GM12878 (cell line): Measurements from ENCODE around the gene TRIAP1. TPM values are rescaled to one million over a fixed set of nuclear protein-coding genes. Genes with fewer than 3 reads are reported as not detected.
A peak's percentile ranks its signal among the peaks of the same experiment; 100 is the strongest.

Source experiments
- ATAC-seq: fragments of 200-7000 bp; cut with Tn5 transposase; 3 replicates; pipeline ENCODE4 v1.9.1; 2020; ENCODE audit warnings: mild to moderate bottlenecking, moderate library complexity
- BruUV-seq: library from RNA; stranded (reverse); fragments of 400-500 nt; replicated peaks from 2 replicates; lab custom pipeline; 2021; lab: Mats Ljungman, UMichigan
- CTCF ChIA-PET: fragments of 300-600 bp; sonication (Branson Sonifier 250); formaldehyde crosslinking; extraction: SDS; loops from one replicate; lab custom pipeline; 2021; ENCODE audit warnings: inconsistent platforms; lab: Yijun Ruan, JAX
- POLR2A ChIA-PET: fragments of 350-600 bp; formaldehyde crosslinking; extraction: SDS; loops from one replicate; lab custom pipeline; 2021; ENCODE audit warnings: inconsistent platforms; lab: Charles Lee
- RAD21 ChIA-PET: fragments of 300-600 bp; sonication (Branson Sonifier 250); formaldehyde crosslinking; loops from one replicate; lab custom pipeline; 2023; ENCODE audit warnings: antibody characterized with exemption; ENCODE audit not compliant: unreplicated experiment; lab: Charles Lee
- SMC1A ChIA-PET: fragments of 300-600 bp; sonication (Branson Sonifier 250); formaldehyde crosslinking; loops from one replicate; lab custom pipeline; 2023; ENCODE audit not compliant: unreplicated experiment, uncharacterized antibody; lab: Charles Lee
- DNase-seq: peaks from one replicate; pipeline ENCODE4 v3.0.0-alpha.2; 2011; ENCODE audit warnings: low read depth, low spot score
- FAIRE-seq: peaks from 3 replicates; lab custom pipeline; 2011; peaks lifted over from hg19 to GRCh38; lab: Jason Lieb, UNC
- H2AFZ ChIP-seq: 2 replicates; pipeline ENCODE4 v1.6.0; 2011; ENCODE audit warnings: low read depth, low read length, control low read depth; ENCODE audit not compliant: control insufficient read depth
- H3K27ac ChIP-seq: 2 replicates; pipeline ENCODE4 v1.5.1; 2011; ENCODE audit warnings: control low read depth; ENCODE audit not compliant: control insufficient read depth, insufficient read depth
- H3K27me3 ChIP-seq, 2 experiments: replicated peaks in 1 of 2; 2 replicates each; pipeline versions ENCODE4 v1.6.0 to v1.6.1; 2011; ENCODE audit warnings: low read length in 1 of 2; ENCODE audit not compliant: control insufficient read depth in 2 of 2, insufficient read depth in 2 of 2
- H3K36me3 ChIP-seq, 2 experiments: 2 replicates each; pipeline ENCODE4 v1.5.1; 2011; ENCODE audit warnings: low read length in 1 of 2; ENCODE audit not compliant: control insufficient read depth in 2 of 2, insufficient read depth in 2 of 2
- H3K4me1 ChIP-seq: 2 replicates; pipeline ENCODE4 v1.6.1; 2011; ENCODE audit warnings: mild to moderate bottlenecking, low read length, moderate library complexity, mixed read lengths; ENCODE audit not compliant: control insufficient read depth, insufficient read depth
- H3K4me2 ChIP-seq: 2 replicates; pipeline ENCODE4 v1.6.0; 2011; ENCODE audit warnings: control low read depth; ENCODE audit not compliant: control insufficient read depth, insufficient read depth
- H3K4me3 ChIP-seq: fragments of 200-600 bp; sonication (generic); 2 replicates; pipeline ENCODE4 v1.5.1; 2016
- H3K79me2 ChIP-seq: 2 replicates; pipeline ENCODE4 v1.6.0; 2011; ENCODE audit warnings: low read length; ENCODE audit not compliant: control insufficient read depth, insufficient read depth
- H3K9ac ChIP-seq: 2 replicates; pipeline ENCODE4 v1.8.0; 2011; ENCODE audit warnings: low read length, control low read depth, mixed read lengths; ENCODE audit not compliant: control insufficient read depth, insufficient read depth
- H3K9me3 ChIP-seq: replicated peaks from 3 replicates; pipeline ENCODE4 v1.5.1; 2011; ENCODE audit warnings: mild to moderate bottlenecking, low read length; ENCODE audit not compliant: control insufficient read depth, insufficient read depth
- H4K20me1 ChIP-seq: 2 replicates; pipeline ENCODE4 v1.6.0; 2011; ENCODE audit not compliant: control insufficient read depth, insufficient read depth
- BCL11A ChIP-seq: IDR thresholded peaks from 2 replicates; pipeline ENCODE4 v1.6.1; 2011; ENCODE audit warnings: low read depth, low read length
- DPF2 ChIP-seq: fragments of 450-650 bp; IDR thresholded peaks from 2 replicates; pipeline ENCODE4 v1.6.1; 2017; ENCODE audit warnings: mild to moderate bottlenecking
- HDAC2 ChIP-seq: fragments of 200-600 bp; sonication (generic); IDR thresholded peaks from 2 replicates; pipeline ENCODE4 v1.6.1; 2017
- JUNB ChIP-seq: IDR thresholded peaks from 2 replicates; pipeline ENCODE4 v1.6.1; 2016; ENCODE audit warnings: antibody characterized with exemption, mild to moderate bottlenecking
- JUND ChIP-seq: IDR thresholded peaks from 2 replicates; pipeline ENCODE4 v1.6.1; 2012; ENCODE audit warnings: low read depth, mild to moderate bottlenecking, low read length, improper control_type of control experiment, moderate library complexity
- SIX5 ChIP-seq: IDR thresholded peaks from 2 replicates; pipeline ENCODE4 v1.6.1; 2011; ENCODE audit warnings: mild to moderate bottlenecking, low read depth, low read length, moderate library complexity; ENCODE audit not compliant: severe bottlenecking
- WRNIP1 ChIP-seq: IDR thresholded peaks from 2 replicates; pipeline ENCODE4 v1.6.1; 2011; ENCODE audit warnings: low read depth, low read length, improper control_type of control experiment, borderline replicate concordance
- WGBS: methylation state at CpG from one replicate; pipeline ENCODE4 v1.1.6; 2016; ENCODE audit warnings: low lambda C conversion rate; ENCODE audit not compliant: insufficient replicate concordance, insufficient coverage; ENCODE audit errors: missing lambda C conversion rate; 5-methylcytosine and 5-hydroxymethylcytosine counted together
- in situ Hi-C: fragments of 300-500 bp; cut with MboI; formaldehyde crosslinking; loops from 9 replicates; pipeline ENCODE4 v1.14.3; 2018; ENCODE audit warnings: mixed read lengths
- intact Hi-C: fragments of 100-400 bp; cut with micrococcal nuclease; formaldehyde crosslinking; loops from one replicate; pipeline ENCODE4 v1.14.2; 2022; ENCODE audit not compliant: unreplicated experiment
- polyA plus RNA-seq, 11 experiments: library from polyadenylated mRNA; depleted of rRNA in 4 of 11; unstranded in 6 of 11; stranded (reverse) in 5 of 11; fragments of >200 nt; fragmentation: Nextera tagmentation in 4 of 11; fragmentation: Illumina TruSeq in 1 of 11; extraction: Ambion mirVana in 4 of 11; extraction: Trizol in 1 of 11; gene quantifications; 1 replicate in 1 of 11; 2 replicates in 10 of 11; pipeline versions ENCODE4 v1.2.1 to v1.2.3, GENCODE V29; 2011 to 2016; ENCODE audit warnings: inconsistent platforms in 2 of 11, missing spikeins in 2 of 11, low read depth in 1 of 11
- total RNA-seq, 4 experiments: library from RNA; depleted of rRNA in 3 of 4; stranded (reverse); fragments of >200 nt in 3 of 4; fragmentation: Illumina TruSeq in 1 of 4; extraction: Trizol in 1 of 4; gene quantifications; 2 replicates each; pipeline versions ENCODE4 v1.2.1 to v1.2.3, GENCODE V29; 2013 to 2021
- TF ChIP-seq, protein P1 (sequence below): IDR thresholded peaks from 2 replicates; pipeline ENCODE4 v1.6.1; 2012; ENCODE audit warnings: mild to moderate bottlenecking, low read depth, low read length
- TF ChIP-seq, protein P2 (sequence below), 3 experiments: IDR thresholded peaks in 2 of 3; conservative IDR thresholded peaks in 1 of 3; 2 replicates each; pipeline ENCODE4 v1.5.1; 2011; ENCODE audit warnings: low read depth in 3 of 3, low read length in 3 of 3, mild to moderate bottlenecking in 3 of 3, control low read depth in 2 of 3, moderate library complexity in 2 of 3, inconsistent platforms in 1 of 3, mixed read lengths in 1 of 3; ENCODE audit not compliant: control insufficient read depth in 2 of 3, insufficient read depth in 1 of 3; ENCODE audit errors: extremely low read depth in 1 of 3
- TF ChIP-seq, protein P3 (sequence below): fragments of 450-650 bp; formaldehyde crosslinking; IDR thresholded peaks from 2 replicates; pipeline ENCODE4 v1.4.0; 2020; ENCODE audit warnings: mild to moderate bottlenecking, moderate library complexity

Gene TRIAP1
- total and polyA plus RNA-seq, 10 of the 15 experiments (the other 5 are each of a cell fraction or from before 2014, with no cell fraction given): 44.8 to 346 (median 80.8) TPM

DNA sequence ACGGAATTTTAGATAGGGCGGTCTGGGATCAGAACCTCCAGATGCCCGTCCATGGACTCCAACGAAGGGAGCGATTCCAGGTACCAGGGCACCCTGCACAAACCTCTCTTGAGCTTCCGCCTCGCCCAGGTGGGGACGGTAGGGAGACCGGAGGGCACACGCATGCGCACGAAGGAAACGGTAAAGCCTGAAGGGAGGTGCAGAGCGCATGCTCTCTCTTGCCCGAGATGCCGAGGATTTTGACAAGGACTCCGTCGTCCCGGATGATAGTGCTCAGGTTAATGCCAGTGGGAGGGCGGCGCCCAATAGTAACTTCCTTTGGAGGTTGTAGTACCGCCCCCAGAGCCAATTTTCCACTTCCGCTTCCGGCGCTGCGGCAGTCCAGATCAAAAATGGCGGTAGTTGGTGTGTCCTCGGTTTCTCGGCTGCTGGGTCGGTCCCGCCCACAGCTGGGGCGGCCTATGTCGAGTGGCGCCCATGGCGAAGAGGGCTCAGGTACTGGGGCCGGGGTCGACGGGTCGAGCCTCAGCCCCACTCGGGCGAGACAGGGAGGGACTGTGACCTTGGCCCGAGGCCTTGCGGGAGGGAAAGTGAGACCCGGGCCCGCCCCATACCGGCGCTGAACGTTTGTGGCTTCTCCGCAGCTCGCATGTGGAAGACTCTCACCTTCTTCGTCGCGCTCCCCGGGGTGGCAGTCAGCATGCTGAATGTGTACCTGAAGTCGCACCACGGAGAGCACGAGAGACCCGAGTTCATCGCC is 8.3 kb downstream of the TRIAP1 start, which contains the start of gene COX6A1:
TSS of gene COX6A1 (plus strand) at position 379 of the 760 bp plus-strand sequence. CDS start at position 393, 14 bp downstream.
- in situ Hi-C loops (loop anchor here (10.0 kb wide), 1 partner anchor 113 kb away; the partner anchor contains the start of gene PLA2G1B), intact Hi-C loops (loop anchor here (2.0 kb wide), 1 partner anchor 31 kb away; the partner anchor contains the start of gene SRSF9)
- Histone ChIP-seq H3K36me3 (peaks cover 0 to 8% of the 10 kb centered on the region in 2 experiments; a peak in 2 of 4 replicates), H3K4me2 (peak within 1 kb of the TSS; percentile 70), H3K4me3 (peak within 1 kb of the TSS; percentile 89), H3K4me1 (no peaks in the 10 kb centered on the region; the same call in 1 of the 2 replicates), H3K79me2 (peaks cover 25% of the 10 kb centered on the region), H2AFZ (peak within 1 kb of the TSS; percentile 100), H3K9me3 (no peaks in the 10 kb centered on the region), H3K27me3 (no peaks in the 10 kb centered on the region), H3K27ac (peak within 1 kb of the TSS; percentile 53), H4K20me1 (no peaks in the 10 kb centered on the region), H3K9ac (peak within 1 kb of the TSS; percentile 74)
- BruUV-seq: no TSS peak
- DNase-seq: peak; percentile 99
- ChIA-PET POLR2A (interaction anchor here (0.7 to 1.3 kb wide), 6 partner anchors 25 to 409 kb away, joined by 3 to 9 read pairs (median 5); partner anchors contain the start of gene DYNLL1), SMC1A (interaction anchor here (1.0 to 1.9 kb wide), 6 partner anchors 9 to 210 kb away, joined by 3 to 6 read pairs (median 4); partner anchors contain the start of gene POP5), RAD21 (interaction anchor here (0.7 to 1.6 kb wide), 5 partner anchors 28 to 534 kb away, joined by 3 to 8 read pairs (median 3); partner anchors contain the start of gene POP5), CTCF (interaction anchor here (0.6 to 2.3 kb wide), 8 partner anchors 9 to 663 kb away, joined by 3 to 35 read pairs (median 4); partner anchors contain the start of genes POP5, SIRT4 and SRSF9)
- peak; percentile 99 for FAIRE-seq
- peak; percentile 97 for ATAC-seq
- WGBS: under 1% methylated on average over 59 of the region's 59 CpGs
- TF ChIP-seq WRNIP1: 0 out of 2 replicates have a peak, but pooled peaks have one; percentile 62
- no peak for TF ChIP-seq DPF2
- TF ChIP-seq BCL11A: no peak
- no peak for TF ChIP-seq JUND
- TF ChIP-seq, protein P1, sequence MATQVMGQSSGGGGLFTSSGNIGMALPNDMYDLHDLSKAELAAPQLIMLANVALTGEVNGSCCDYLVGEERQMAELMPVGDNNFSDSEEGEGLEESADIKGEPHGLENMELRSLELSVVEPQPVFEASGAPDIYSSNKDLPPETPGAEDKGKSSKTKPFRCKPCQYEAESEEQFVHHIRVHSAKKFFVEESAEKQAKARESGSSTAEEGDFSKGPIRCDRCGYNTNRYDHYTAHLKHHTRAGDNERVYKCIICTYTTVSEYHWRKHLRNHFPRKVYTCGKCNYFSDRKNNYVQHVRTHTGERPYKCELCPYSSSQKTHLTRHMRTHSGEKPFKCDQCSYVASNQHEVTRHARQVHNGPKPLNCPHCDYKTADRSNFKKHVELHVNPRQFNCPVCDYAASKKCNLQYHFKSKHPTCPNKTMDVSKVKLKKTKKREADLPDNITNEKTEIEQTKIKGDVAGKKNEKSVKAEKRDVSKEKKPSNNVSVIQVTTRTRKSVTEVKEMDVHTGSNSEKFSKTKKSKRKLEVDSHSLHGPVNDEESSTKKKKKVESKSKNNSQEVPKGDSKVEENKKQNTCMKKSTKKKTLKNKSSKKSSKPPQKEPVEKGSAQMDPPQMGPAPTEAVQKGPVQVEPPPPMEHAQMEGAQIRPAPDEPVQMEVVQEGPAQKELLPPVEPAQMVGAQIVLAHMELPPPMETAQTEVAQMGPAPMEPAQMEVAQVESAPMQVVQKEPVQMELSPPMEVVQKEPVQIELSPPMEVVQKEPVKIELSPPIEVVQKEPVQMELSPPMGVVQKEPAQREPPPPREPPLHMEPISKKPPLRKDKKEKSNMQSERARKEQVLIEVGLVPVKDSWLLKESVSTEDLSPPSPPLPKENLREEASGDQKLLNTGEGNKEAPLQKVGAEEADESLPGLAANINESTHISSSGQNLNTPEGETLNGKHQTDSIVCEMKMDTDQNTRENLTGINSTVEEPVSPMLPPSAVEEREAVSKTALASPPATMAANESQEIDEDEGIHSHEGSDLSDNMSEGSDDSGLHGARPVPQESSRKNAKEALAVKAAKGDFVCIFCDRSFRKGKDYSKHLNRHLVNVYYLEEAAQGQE: no peak
- TF ChIP-seq, protein P2, sequence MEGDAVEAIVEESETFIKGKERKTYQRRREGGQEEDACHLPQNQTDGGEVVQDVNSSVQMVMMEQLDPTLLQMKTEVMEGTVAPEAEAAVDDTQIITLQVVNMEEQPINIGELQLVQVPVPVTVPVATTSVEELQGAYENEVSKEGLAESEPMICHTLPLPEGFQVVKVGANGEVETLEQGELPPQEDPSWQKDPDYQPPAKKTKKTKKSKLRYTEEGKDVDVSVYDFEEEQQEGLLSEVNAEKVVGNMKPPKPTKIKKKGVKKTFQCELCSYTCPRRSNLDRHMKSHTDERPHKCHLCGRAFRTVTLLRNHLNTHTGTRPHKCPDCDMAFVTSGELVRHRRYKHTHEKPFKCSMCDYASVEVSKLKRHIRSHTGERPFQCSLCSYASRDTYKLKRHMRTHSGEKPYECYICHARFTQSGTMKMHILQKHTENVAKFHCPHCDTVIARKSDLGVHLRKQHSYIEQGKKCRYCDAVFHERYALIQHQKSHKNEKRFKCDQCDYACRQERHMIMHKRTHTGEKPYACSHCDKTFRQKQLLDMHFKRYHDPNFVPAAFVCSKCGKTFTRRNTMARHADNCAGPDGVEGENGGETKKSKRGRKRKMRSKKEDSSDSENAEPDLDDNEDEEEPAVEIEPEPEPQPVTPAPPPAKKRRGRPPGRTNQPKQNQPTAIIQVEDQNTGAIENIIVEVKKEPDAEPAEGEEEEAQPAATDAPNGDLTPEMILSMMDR (IDR thresholded peaks at IDR 0.05 in 2 of 3, conservative IDR thresholded peaks at IDR 0.05 in 1 of 3; ENCODE audit: control insufficient read depth in 2 of 3, extremely low read depth in 1 of 3, insufficient read depth in 1 of 3, low read depth in 3 of 3, low read length in 3 of 3): peak in 2 of 3 experiments; percentile 18 to 32; a peak in 1 of 6 replicates
- TF ChIP-seq, protein P3, sequence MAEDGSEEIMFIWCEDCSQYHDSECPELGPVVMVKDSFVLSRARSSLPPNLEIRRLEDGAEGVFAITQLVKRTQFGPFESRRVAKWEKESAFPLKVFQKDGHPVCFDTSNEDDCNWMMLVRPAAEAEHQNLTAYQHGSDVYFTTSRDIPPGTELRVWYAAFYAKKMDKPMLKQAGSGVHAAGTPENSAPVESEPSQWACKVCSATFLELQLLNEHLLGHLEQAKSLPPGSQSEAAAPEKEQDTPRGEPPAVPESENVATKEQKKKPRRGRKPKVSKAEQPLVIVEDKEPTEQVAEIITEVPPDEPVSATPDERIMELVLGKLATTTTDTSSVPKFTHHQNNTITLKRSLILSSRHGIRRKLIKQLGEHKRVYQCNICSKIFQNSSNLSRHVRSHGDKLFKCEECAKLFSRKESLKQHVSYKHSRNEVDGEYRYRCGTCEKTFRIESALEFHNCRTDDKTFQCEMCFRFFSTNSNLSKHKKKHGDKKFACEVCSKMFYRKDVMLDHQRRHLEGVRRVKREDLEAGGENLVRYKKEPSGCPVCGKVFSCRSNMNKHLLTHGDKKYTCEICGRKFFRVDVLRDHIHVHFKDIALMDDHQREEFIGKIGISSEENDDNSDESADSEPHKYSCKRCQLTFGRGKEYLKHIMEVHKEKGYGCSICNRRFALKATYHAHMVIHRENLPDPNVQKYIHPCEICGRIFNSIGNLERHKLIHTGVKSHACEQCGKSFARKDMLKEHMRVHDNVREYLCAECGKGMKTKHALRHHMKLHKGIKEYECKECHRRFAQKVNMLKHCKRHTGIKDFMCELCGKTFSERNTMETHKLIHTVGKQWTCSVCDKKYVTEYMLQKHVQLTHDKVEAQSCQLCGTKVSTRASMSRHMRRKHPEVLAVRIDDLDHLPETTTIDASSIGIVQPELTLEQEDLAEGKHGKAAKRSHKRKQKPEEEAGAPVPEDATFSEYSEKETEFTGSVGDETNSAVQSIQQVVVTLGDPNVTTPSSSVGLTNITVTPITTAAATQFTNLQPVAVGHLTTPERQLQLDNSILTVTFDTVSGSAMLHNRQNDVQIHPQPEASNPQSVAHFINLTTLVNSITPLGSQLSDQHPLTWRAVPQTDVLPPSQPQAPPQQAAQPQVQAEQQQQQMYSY (CRISPR knock-in tag): no peak
- TF ChIP-seq HDAC2: no peak
- TF ChIP-seq SIX5: no peak
- TF ChIP-seq JUNB: no peak
